HG02885 (cell line): ENCODE measurements around the gene SNRK.

Source experiments
- ATAC-seq: cut with Tn5 transposase; IDR thresholded peaks from one replicate; pipeline ENCODE4 v1.9.1; 2021; ENCODE audit warnings: mild to moderate bottlenecking; ENCODE audit not compliant: unreplicated experiment, poor library complexity

SNRK gene

GRCh38 chr3:43307226-43307625, 20.9 kb downstream of the SNRK start:
- no peak for ATAC-seq

- no peak for ATAC-seq
Observed at GRCh38 chr3:43307649-43308048, 21.3 kb downstream of the SNRK start.

- ATAC-seq = no peak
Observed at GRCh38 chr3:43309372-43310305, 23.3 kb downstream of the SNRK start.

GRCh38 chr3:43316783-43317460, 30.6 kb downstream of the SNRK start:
- no peak for ATAC-seq

GRCh38 chr3:43317461-43318316, 31.3 kb downstream of the SNRK start:
- ATAC-seq = no peak

- no peak for ATAC-seq
Observed at GRCh38 chr3:43319376-43319775, 33.0 kb downstream of the SNRK start.

GRCh38 chr3:43319794-43320193, 33.5 kb downstream of the SNRK start:
- no peak for ATAC-seq

GRCh38 chr3:43320288-43320687, 33.9 kb downstream of the SNRK start:
- no peak for ATAC-seq

GRCh38 chr3:43323541-43323940, 37.2 kb downstream of the SNRK start:
- no peak for ATAC-seq

- peak; percentile 50 for ATAC-seq
Observed at GRCh38 chr3:43326891-43327581, 40.7 kb downstream of the SNRK start.

- no peak for ATAC-seq
Observed at GRCh38 chr3:43327582-43327979, 41.2 kb downstream of the SNRK start.

GRCh38 chr3:43328653-43329052, 42.3 kb downstream of the SNRK start:
- ATAC-seq = no peak

- ATAC-seq = no peak
Observed at GRCh38 chr3:43330981-43331380, 44.6 kb downstream of the SNRK start.

- ATAC-seq = no peak
Observed at GRCh38 chr3:43331381-43331780, 45.0 kb downstream of the SNRK start.

GRCh38 chr3:43334976-43335375, 48.6 kb downstream of the SNRK start:
- ATAC-seq = no peak

GRCh38 chr3:43335799-43336198, 49.5 kb downstream of the SNRK start:
- ATAC-seq = no peak

GRCh38 chr3:43338295-43338694, 52.0 kb downstream of the SNRK start:
- ATAC-seq = no peak

GRCh38 chr3:43340403-43340802, 54.1 kb downstream of the SNRK start:
- ATAC-seq = no peak

- ATAC-seq = no peak
Observed at GRCh38 chr3:43341788-43342187, 55.4 kb downstream of the SNRK start.

- ATAC-seq = no peak
Observed at GRCh38 chr3:43343185-43343584, 56.8 kb downstream of the SNRK start.
